ENCODE data around the gene PGM1. TPM values are rescaled to one million over a fixed set of nuclear protein-coding genes. Genes with fewer than 3 reads are reported as not detected.

Gene PGM1
- total RNA-seq, 1 experiment from 2014 or later = 54.6 TPM

DNA sequence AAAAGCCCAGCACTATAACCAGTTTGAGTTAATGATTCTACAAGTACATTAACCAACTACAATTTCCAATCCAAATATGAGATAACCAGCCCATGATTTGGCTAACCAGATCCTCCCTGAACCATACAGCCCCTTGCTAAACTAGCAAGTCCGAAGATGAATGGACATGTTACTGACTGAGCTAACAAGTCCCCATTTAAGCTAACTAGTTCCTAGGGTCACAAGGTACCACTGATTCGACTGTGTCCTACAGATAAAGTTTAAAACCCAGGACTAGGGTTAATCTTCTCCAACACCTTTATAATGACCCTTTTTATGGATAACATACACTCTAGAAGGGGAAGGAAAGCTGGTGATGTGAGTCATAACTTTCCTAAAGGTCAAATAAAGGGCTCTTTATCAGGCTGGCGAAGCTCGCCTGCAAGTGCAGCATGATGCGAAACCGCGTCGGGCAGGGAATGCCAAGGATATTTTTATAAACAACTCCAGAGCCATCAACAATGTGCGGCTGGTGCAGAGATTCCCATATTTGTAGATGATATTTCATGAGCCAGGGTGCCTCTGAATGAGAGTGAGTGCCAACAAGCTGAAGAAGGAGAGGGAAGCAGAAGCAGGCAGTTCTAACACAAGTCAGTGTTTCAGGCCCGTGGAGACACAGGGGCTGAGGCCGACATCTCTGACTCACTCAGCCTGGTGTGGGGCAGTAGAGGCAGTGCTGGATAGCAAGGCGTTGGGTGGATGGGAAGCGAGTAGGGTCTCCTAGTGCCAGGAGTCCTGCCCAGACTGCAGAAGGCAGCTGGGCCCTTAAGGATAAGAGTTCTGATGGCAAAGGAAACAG is 105.0 kb downstream of the PGM1 start:
- no peaks in the 10 kb centered on the region for H3K9me3 ChIP-seq (ENCODE audit: control insufficient read depth in 1 of 2, insufficient read depth in 1 of 2, low read depth in 1 of 2, low read length in 2 of 2)
- no peak overlapping the region for H3K27ac ChIP-seq (ENCODE audit: low read depth, low read length)
- TF ChIP-seq EZH2phosphoT487 (IDR thresholded peaks at IDR 0.05; ENCODE audit: borderline replicate concordance) (no peak), ATF3 (IDR thresholded peaks at IDR 0.05) (no peak), RAD21 (IDR thresholded peaks at IDR 0.05; ENCODE audit: low read depth) (no peak), CBX3 (IDR thresholded peaks at IDR 0.05; ENCODE audit: low read depth) (no peak), EZH2 (IDR thresholded peaks at IDR 0.05) (no peak), SRF (IDR thresholded peaks at IDR 0.05; ENCODE audit: low read depth) (no peak), FOSL1 (IDR thresholded peaks at IDR 0.05; ENCODE audit: low read depth) (no peak), ZFX (IDR thresholded peaks at IDR 0.05) (no peak), CEBPB (IDR thresholded peaks at IDR 0.05; ENCODE audit: low read depth) (no peak), YY1 (IDR thresholded peaks at IDR 0.05; ENCODE audit: extremely low read depth, insufficient replicate concordance, low read depth, low read length) (no peak), POLR2A (IDR thresholded peaks at IDR 0.05; ENCODE audit: borderline replicate concordance, extremely low read depth, insufficient read depth, insufficient read length) (no peak), POLR2AphosphoS5 (IDR thresholded peaks at IDR 0.05; ENCODE audit: low read depth, low read length) (no peak), JUND (IDR thresholded peaks at IDR 0.05) (no peak), ELF1 (IDR thresholded peaks at IDR 0.05; ENCODE audit: borderline replicate concordance, low read depth) (no peak), CTCF (IDR thresholded peaks at IDR 0.05 in 2 of 3, conservative IDR thresholded peaks at IDR 0.05 in 1 of 3; ENCODE audit: borderline replicate concordance in 1 of 3, insufficient read depth in 1 of 3, low read depth in 2 of 3, low read length in 2 of 3) (no peak), ZNF274 (IDR thresholded peaks at IDR 0.05; ENCODE audit: low read depth, low read length) (no peak), SP1 (IDR thresholded peaks at IDR 0.05; ENCODE audit: low read depth) (no peak), MAX (IDR thresholded peaks at IDR 0.05) (no peak), TCF7L2 (IDR thresholded peaks at IDR 0.05; ENCODE audit: borderline replicate concordance, extremely low read depth, insufficient read depth, insufficient read length) (no peak), ZBTB33 (IDR thresholded peaks at IDR 0.05; ENCODE audit: extremely low read depth, insufficient replicate concordance, low read length) (no peak)
- H3K36me3 ChIP-seq (ENCODE audit: control insufficient read depth in 1 of 2, insufficient read depth in 2 of 2, low read length in 2 of 2) = no peaks in the 10 kb centered on the region
- no peak overlapping the region for H2AFZ ChIP-seq (ENCODE audit: low read depth, low read length, poor library complexity, severe bottlenecking)
- intact Hi-C loops (cut with micrococcal nuclease) = no loop called here
- H3K4me1 ChIP-seq (ENCODE audit: control insufficient read depth in 1 of 2, insufficient read depth in 2 of 2, low read length in 2 of 2) = no peaks in the 10 kb centered on the region
- H3K27me3 ChIP-seq (ENCODE audit: insufficient read depth, low read length) = no peaks in the 10 kb centered on the region
- ATAC-seq = no peak
- BruUV-seq (replicated peaks) = no TSS peak
- POLR2A ChIA-PET = no interaction called here
- H3K79me2 ChIP-seq (ENCODE audit: insufficient read depth, low read length) = no peaks in the 10 kb centered on the region
- no peaks in the 10 kb centered on the region for H4K20me1 ChIP-seq (ENCODE audit: insufficient read depth)
- no peak for DNase-seq (ENCODE audit: low read depth, low spot score)
- no peaks in the 10 kb centered on the region for H3K9me2 ChIP-seq (ENCODE audit: insufficient read depth)
- H3K9ac ChIP-seq (ENCODE audit: low read length) = no peak overlapping the region
- H3K4me3 ChIP-seq (replicated peaks in 1 of 2; ENCODE audit: low read depth in 1 of 2, low read length in 2 of 2) = no peak overlapping the region
- no peak overlapping the region for H3K4me2 ChIP-seq (ENCODE audit: low read length)
- CTCF ChIA-PET = no interaction called here
- RAD21 ChIA-PET (ENCODE audit: low non-redundant PET in 1 of 2, low total read pairs in 2 of 2, uncharacterized antibody in 2 of 2, unreplicated experiment in 2 of 2) = no interaction called here

Data from HCT116 (cell line).